ENCODE measurements around the gene DLEC1. TPM values are rescaled to one million over a fixed set of nuclear protein-coding genes. Genes with fewer than 3 reads are reported as not detected.
A peak's percentile ranks its signal among the peaks of the same experiment; 100 is the strongest.

Gene DLEC1
- total and polyA plus RNA-seq, 9 of the 15 experiments (the other 6 are each of a cell fraction or from before 2014, with no cell fraction given), result 0.07 to 0.08 TPM; not detected in 7

DNA sequence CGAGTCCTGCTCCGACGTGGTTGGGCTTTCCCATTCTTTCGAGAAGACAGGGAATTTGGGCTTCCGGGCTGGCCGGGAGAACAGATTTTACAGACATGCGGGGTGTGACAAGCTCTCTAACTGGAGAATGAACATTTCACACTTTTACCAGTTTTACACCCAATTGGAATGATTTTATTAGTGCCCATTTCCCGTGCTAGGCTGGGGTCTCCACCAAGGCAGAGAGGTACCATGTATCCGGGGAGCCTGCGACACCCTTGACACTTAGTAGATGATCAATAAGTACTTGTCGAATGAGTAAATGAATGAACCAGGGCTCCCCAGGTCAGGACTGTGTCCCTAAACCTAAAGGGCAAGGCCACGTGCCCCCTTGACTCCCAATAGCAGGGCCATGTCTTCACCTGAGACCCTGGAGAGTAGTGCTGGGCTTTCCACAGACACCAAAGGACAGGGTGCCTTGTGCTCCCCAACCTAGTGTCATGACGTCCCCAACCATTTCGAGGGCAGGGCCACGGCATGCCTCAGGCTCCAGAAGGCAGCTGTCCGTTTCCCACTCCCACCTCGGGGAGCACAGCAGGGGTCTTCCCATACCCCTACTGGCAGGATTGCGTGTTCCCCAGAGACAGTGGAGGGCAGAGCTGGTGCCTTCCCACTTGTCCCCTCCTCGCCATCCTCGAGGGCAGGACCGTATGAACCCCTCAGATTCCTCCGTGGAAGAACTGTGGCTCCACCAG, 98.8 kb downstream of the DLEC1 start:
- intact Hi-C loops (cut with micrococcal nuclease), result loop anchor here (1.0 to 10.0 kb wide), 6 partner anchors 28 to 517 kb away; partner anchors contain the start of genes OXSR1 and XYLB
- H3K9me1 ChIP-seq (ENCODE audit: control insufficient read depth, insufficient read depth, low read length), result no peaks in the 10 kb centered on the region
- BruUV-seq (replicated peaks), result TSS peak; percentile 60
- H3K36me3 ChIP-seq (ENCODE audit: control insufficient read depth, insufficient read depth, low read length), result peaks cover 55% of the 10 kb centered on the region
- ChIA-PET CTCF (ENCODE audit: low intra/inter-chr PET ratio) (interaction anchor here (0.6 kb wide), 1 partner anchor 104 kb away, joined by 3 read pairs; no protein-coding TSS in a partner anchor), POLR2A (interaction anchor here (0.7 to 5.0 kb wide), 12 partner anchors 9 to 493 kb away, joined by 3 to 55 read pairs (median 3); partner anchors contain the start of gene OXSR1)
- no peak for FAIRE-seq
- peak overlapping the region; percentile 98 for H3K4me2 ChIP-seq (ENCODE audit: insufficient read depth, low read length)
- WGBS (ENCODE audit: insufficient coverage, low coverage, missing lambda C conversion rate), result 10% methylated on average over 22 of the region's 22 CpGs
- H2AFZ ChIP-seq (ENCODE audit: low read depth, low read length), result peak overlapping the region; percentile 99
- peaks cover 18 to 33% of the 10 kb centered on the region in 2 experiments; a peak in 4 of 5 replicates for H3K4me1 ChIP-seq (replicated peaks in 1 of 2; ENCODE audit: control insufficient read depth in 2 of 2, insufficient read depth in 2 of 2, low read length in 2 of 2)
- ATAC-seq, result peak; percentile 4
- peak overlapping the region; percentile 83 for H3K27ac ChIP-seq (ENCODE audit: extremely low read depth, low read depth, low read length)
- peak in 2 of 4 experiments; percentile 41 to 45 for DNase-seq (ENCODE audit: extremely low read depth in 1 of 4, low spot score in 3 of 4)
- peak overlapping the region; percentile 90 for H3K4me3 ChIP-seq
- no peaks in the 10 kb centered on the region for H3K9me3 ChIP-seq (replicated peaks; ENCODE audit: control insufficient read depth, insufficient read depth, low read depth, low read length)
- peaks cover 43% of the 10 kb centered on the region for H3K79me2 ChIP-seq (ENCODE audit: control insufficient read depth, insufficient read depth, low read length)
- H3K27me3 ChIP-seq (ENCODE audit: control insufficient read depth in 2 of 2, insufficient read depth in 2 of 2, low read length in 2 of 2), result no peaks in the 10 kb centered on the region; a peak in 1 of 5 replicates
- in situ Hi-C loops (cut with MboI), result loop anchor here (10.0 kb wide), 2 partner anchors 207 to 337 kb away; partner anchors contain the start of gene XYLB
- H3K9ac ChIP-seq (ENCODE audit: insufficient read depth in 1 of 2, low read depth in 2 of 2, low read length in 2 of 2), result peak overlapping the region; percentile 79 to 97
- H4K20me1 ChIP-seq (replicated peaks; ENCODE audit: control insufficient read depth, insufficient read depth, low read length), result no peaks in the 10 kb centered on the region
- no peak for TF ChIP-seq NCOR1 (IDR thresholded peaks at IDR 0.05)
- no peak for TF ChIP-seq ESRRB (CRISPR knock-in tag; IDR thresholded peaks at IDR 0.05; ENCODE audit: borderline replicate concordance)
- TF ChIP-seq CREB3 (tag; conservative IDR thresholded peaks at IDR 0.05; ENCODE audit: low read depth), result no peak
- TF ChIP-seq ZNF830 (CRISPR knock-in tag; IDR thresholded peaks at IDR 0.05), result no peak
- TF ChIP-seq RHOXF2B (CRISPR knock-in tag; conservative IDR thresholded peaks at IDR 0.05), result no peak
- no peak for TF ChIP-seq ZBTB1 (CRISPR knock-in tag; IDR thresholded peaks at IDR 0.05; ENCODE audit: borderline replicate concordance, low read depth)
- TF ChIP-seq, protein P1, sequence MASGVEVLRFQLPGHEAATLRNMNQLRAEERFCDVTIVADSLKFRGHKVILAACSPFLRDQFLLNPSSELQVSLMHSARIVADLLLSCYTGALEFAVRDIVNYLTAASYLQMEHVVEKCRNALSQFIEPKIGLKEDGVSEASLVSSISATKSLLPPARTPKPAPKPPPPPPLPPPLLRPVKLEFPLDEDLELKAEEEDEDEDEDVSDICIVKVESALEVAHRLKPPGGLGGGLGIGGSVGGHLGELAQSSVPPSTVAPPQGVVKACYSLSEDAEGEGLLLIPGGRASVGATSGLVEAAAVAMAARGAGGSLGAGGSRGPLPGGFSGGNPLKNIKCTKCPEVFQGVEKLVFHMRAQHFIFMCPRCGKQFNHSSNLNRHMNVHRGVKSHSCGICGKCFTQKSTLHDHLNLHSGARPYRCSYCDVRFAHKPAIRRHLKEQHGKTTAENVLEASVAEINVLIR (CRISPR knock-in tag; IDR thresholded peaks at IDR 0.05), result no peak
- no peak for TF ChIP-seq SRSF9 (IDR thresholded peaks at IDR 0.05; ENCODE audit: borderline replicate concordance, low read depth, low read length)
- TF ChIP-seq, protein P2, sequence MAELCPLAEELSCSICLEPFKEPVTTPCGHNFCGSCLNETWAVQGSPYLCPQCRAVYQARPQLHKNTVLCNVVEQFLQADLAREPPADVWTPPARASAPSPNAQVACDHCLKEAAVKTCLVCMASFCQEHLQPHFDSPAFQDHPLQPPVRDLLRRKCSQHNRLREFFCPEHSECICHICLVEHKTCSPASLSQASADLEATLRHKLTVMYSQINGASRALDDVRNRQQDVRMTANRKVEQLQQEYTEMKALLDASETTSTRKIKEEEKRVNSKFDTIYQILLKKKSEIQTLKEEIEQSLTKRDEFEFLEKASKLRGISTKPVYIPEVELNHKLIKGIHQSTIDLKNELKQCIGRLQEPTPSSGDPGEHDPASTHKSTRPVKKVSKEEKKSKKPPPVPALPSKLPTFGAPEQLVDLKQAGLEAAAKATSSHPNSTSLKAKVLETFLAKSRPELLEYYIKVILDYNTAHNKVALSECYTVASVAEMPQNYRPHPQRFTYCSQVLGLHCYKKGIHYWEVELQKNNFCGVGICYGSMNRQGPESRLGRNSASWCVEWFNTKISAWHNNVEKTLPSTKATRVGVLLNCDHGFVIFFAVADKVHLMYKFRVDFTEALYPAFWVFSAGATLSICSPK (IDR thresholded peaks at IDR 0.05; ENCODE audit: borderline replicate concordance), result peak; percentile 34
- TF ChIP-seq SMARCA5 (IDR thresholded peaks at IDR 0.05), result no peak
- TF ChIP-seq DEAF1 (CRISPR knock-in tag; IDR thresholded peaks at IDR 0.05), result no peak
- TF ChIP-seq BACH1 (tag; IDR thresholded peaks at IDR 0.05), result no peak
- TF ChIP-seq ZNF253 (CRISPR knock-in tag; conservative IDR thresholded peaks at IDR 0.05), result no peak
- no peak for TF ChIP-seq PRMT5 (CRISPR knock-in tag; IDR thresholded peaks at IDR 0.05)
- no peak for TF ChIP-seq BRF1 (IDR thresholded peaks at IDR 0.05; ENCODE audit: borderline replicate concordance, extremely low read depth, insufficient read length)
- no peak for TF ChIP-seq ARHGAP35 (IDR thresholded peaks at IDR 0.05; ENCODE audit: partially characterized antibody)
